ENCODE results near the gene CPHXL. TPM values are rescaled to one million over a fixed set of nuclear protein-coding genes. Genes with fewer than 3 reads are reported as not detected.

The CPHXL gene
- not detected for polyA plus RNA-seq (ENCODE audit: insufficient read length in 4 of 4)

- DNase-seq (ENCODE audit: low read depth in 4 of 4, low spot score in 2 of 4) = no peak
Observed at GRCh38 chr16:75726390-75726789, at the start of gene CPHXL. Gene CPHXL (minus strand): TSS chr16:75726490. CDS start chr16:75726442, 48 bp downstream.

DNA sequence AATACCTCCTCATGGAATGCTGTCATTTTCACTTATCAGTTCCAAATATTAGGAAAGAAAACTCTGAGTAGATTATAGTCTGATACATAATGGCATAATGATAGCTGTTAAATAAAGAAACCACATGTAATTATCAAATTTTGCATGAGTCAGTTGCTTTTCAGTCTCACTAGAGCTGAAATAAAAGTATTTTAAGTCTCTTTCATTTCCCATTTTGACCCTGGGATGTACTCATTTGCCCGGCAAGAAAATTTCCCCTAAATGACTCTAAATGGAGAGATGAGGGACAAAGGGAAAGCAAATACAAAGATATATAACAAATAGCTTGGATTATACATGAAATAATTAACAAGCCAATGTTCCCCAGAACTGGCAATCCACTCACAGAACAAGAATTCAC, 47.9 kb upstream of the CPHXL start:
- DNase-seq (ENCODE audit: low read depth in 4 of 4, low spot score in 2 of 4) = no peak

DNA sequence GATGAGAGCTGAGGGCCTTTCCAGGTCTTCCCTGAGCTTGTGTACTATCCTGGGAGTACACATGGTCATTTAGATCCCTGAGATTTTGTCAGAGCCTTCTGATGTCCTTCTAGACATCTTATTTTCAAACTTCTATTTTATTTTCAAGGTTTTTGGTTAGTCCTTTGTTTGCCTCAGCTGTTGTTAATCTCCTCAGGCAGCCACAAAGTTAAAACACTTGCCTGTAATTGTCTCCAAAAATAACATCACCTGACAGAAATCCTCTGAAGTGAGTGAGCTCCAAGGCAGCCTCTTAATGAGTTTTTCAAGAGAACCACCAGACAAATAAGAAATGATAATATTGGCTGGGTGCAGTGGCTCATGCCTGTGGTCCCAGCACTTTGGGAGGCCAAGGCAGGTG, 43.8 kb upstream of the CPHXL start:
- DNase-seq (ENCODE audit: low read depth in 4 of 4, low spot score in 2 of 4) = no peak

- DNase-seq (ENCODE audit: low read depth in 4 of 4, low spot score in 2 of 4) = peak in 2 of 4 donors; percentile 24 to 32
Observed at GRCh38 chr16:75764154-75764768, 38.0 kb upstream of the CPHXL start.

DNA sequence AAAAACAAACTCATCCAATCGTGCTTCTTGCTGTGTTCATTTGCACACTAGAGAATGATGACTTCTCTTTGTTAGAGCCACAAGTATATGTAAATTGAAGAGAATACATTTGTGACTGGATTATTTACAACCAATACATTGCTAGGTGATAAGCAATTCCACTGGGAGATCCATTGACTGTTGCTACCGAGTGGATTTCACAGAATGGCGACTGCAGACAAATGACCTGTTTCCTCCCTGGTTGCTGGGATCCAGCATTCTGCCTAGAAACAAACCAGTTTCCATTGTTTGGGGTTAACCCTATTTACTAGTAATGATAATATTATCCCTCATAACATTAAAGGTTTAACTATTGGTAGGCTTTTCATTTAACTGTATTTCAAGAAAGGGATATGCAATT, 36.9 kb upstream of the CPHXL start:
- DNase-seq (ENCODE audit: low read depth in 4 of 4, low spot score in 2 of 4) = no peak

DNA sequence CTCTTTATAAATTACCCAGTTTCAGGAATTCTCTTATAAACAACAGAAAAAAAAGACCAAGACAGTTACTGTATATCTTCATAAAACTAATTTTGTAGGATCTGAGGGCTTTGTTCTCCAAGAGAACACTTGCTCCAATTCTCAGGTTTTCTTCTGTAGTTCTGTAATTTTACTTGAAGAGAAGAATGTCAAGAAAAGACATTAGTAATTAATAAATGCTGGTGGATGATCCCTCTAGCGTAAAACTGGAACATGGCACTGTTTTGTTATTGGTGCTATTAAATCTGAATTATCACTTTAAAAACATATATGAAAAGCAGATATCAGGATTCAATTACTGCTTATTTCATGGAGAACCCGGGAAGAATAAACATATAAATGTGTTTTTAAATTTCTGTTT, 36.5 kb upstream of the CPHXL start:
- DNase-seq (ENCODE audit: low read depth in 4 of 4, low spot score in 2 of 4) = no peak

DNA sequence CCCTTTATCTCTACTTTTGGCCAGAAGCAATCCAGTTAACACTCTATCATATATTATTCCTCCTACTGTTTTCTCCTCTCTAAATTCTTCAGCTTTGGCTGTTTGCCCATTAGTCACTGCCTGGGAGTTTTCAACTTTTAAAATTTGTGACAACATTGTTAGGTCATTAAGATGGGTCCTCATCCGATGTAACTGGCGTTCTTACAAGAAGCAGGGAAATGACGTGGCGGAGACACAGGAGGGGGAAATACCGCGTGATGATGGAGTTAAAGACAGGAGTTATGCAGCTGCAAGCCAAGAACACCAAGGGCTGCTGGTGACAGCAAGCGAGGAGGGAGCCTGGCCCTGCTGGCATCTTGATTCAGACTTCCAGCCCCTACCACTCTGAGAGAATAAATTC, 34.8 kb upstream of the CPHXL start:
- DNase-seq (ENCODE audit: low read depth in 4 of 4, low spot score in 2 of 4) = no peak

- no peak for DNase-seq (ENCODE audit: low read depth in 4 of 4, low spot score in 2 of 4)
Observed at GRCh38 chr16:75760018-75760519, 33.8 kb upstream of the CPHXL start.

DNA sequence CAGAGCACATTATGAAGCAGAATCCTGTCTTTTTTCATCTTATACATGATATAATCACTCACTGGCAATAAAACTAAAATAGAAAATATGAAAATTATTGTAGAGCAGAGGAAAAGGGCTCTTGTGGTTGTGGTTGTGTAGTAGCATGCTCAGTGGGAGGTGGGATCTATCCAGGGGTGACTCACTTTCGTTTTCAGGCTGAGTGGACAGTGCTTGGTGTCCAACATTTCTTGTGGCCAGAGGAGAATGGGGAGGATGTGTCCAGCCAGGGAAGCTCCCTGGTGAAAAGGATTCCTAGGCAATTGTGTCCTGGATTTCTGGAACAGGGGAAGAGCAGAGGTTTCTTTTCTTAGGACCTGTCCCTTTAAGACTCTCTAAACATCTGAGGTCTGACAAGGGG, 31.9 kb upstream of the CPHXL start:
- DNase-seq (ENCODE audit: low read depth in 4 of 4, low spot score in 2 of 4) = no peak

GRCh38 chr16:75754141-75754540, 27.9 kb upstream of the CPHXL start:
- no peak for DNase-seq (ENCODE audit: low read depth in 4 of 4, low spot score in 2 of 4)

DNA sequence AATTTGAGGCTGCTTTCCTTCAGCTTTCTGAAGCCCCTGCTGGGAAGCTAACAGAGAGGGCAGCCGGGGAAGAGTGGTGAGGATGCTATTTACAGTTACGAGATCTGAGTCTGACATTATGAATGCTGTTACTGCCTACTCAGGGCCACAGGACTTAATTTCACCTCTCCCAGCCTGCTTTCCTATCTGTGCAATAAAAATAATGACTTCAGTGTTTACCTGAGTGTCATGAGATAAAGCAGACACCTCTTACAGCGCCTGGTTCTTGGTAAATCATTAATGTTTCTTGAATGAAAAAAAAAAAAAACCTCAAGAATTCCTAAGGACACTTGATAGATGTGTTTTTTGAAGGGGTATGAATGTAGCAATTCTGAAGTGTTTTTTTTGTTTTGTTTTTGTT, 24.2 kb upstream of the CPHXL start:
- DNase-seq (ENCODE audit: low read depth in 4 of 4, low spot score in 2 of 4) = no peak

GRCh38 chr16:75746359-75746758, 20.1 kb upstream of the CPHXL start:
- DNase-seq (ENCODE audit: low read depth in 4 of 4, low spot score in 2 of 4) = no peak

DNA sequence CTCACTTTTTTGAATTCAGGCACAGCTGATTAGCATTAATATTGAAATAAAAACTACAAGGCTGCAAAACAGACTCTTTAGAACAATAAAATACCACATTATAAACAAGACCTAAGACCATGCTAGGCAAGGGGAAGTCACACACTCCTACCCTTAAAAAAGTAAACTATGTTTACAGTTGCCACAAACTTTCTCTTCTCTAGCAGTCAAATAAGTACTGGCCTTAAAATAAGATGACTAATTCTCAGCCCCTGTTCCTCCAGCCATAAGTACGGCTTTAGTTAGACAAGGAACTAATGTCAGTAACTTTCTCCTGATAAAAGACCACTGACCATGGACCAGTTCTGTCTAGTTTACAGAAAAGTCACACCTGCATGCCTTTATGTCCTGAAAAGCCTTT, 19.5 kb upstream of the CPHXL start:
- DNase-seq (ENCODE audit: low read depth in 4 of 4, low spot score in 2 of 4) = no peak

GRCh38 chr16:75745242-75745641, 19.0 kb upstream of the CPHXL start:
- no peak for DNase-seq (ENCODE audit: low read depth in 4 of 4, low spot score in 2 of 4)

GRCh38 chr16:75742424-75743047, 16.2 kb upstream of the CPHXL start:
- DNase-seq (ENCODE audit: low read depth in 4 of 4, low spot score in 2 of 4) = no peak

DNA sequence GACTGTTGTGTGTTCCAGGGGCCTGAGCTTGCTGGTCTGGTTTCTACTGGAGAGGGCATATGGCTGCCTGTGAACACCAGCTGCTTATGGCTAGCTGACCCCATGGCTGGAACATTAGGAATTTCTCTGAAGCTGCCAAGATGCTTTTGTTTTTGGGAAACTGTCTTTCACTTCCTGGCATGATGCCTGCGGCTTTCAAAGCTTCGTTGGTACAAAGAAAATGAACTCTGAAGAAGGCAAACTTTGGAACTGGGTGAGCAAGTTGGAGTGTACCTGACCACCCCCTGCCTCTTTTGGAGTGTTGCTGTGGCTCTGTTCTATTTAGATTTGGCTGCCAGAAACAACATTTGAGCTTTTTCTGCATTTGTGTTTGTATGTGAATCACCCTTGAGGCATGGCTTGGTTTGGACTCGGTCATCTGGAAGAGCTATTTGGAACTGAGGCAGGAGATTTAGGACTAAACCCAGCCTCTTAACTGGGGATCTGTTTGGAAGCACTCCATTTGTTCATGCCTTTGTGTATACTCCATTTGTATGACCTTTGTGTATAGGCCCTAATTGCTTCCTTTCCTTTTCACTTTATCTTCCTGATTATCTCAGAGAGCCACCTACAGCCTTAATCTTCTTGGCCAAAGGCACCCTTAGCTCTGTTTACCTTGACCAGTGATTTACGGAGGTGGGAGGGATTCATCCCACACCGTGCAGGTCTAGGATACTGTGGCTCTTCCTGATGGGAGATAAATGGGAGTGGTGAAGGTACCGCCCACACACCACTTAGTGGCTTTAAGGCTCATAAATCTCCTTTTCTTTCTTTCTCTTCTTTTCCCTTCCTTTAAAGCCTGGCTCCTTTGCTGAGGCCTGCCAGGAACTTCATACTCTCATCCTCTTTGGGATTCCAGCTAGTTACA, 7.3 kb upstream of the CPHXL start:
- peak; percentile 13 to 56 (median 47) for DNase-seq (ENCODE audit: low read depth in 4 of 4, low spot score in 2 of 4)

DNA sequence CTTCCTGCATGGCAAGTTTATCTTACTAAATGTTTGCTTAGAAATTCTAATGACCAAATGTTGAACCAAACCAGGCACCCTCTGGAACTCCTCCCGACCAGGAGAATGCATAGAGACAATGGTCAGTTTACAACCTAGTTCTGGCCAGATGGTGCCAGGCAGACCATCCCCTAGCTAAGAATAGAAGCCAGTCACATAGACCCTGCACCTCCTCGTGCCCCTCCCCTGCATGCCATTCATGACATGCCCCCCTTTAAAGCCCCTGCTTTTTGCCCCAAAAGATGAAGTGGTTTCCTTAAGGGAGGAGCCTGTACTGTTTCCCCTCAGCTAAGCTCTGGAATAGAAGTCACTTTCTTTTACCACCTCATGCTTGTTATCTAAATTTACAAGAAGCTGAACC, 6.6 kb upstream of the CPHXL start:
- no peak for DNase-seq (ENCODE audit: low read depth in 4 of 4, low spot score in 2 of 4)

DNA sequence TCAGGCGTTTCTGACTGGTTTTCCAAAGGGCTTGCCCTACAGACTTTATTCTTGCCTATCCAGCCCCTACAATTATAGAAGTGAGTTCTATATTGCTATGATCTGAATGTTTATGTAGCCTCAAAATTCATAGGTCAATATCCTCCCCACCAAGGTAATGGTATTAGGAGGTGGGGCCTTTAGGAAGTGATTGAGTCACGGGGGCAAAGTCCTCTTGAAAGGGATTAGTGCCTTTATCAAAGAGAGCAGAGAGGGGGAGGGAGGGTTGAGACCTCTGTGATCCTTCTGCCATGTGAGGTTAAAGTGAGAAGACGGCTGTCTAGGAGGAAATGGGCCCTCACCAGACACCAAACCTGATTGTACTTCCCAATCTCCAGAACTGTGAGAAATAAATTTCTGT, 931 bp upstream of the CPHXL start:
- DNase-seq (ENCODE audit: low read depth in 4 of 4, low spot score in 2 of 4) = no peak

DNA sequence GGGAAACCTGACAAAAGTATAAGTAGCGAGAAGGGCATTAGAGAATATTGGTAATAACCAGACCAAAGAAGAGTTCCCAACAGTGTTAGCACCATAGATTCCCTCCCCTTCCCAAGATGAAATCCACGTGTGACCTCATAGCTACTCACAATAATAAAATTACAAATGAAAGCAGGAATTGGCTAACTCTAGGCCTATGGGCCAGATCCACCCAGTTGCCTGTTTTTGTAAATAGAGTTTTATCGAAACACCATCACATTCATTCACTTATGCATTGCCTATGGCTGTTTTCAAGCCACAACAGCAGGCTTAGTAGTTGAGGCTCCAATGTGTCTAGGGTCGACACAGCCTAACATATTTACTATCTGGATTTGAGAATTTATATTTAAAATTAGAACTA, 7.8 kb downstream of the CPHXL start:
- no peak for DNase-seq (ENCODE audit: low read depth in 4 of 4, low spot score in 2 of 4)

GRCh38 chr16:75714661-75715060, 11.6 kb downstream of the CPHXL start:
- no peak for DNase-seq (ENCODE audit: low read depth in 4 of 4, low spot score in 2 of 4)

- DNase-seq (ENCODE audit: low read depth in 4 of 4, low spot score in 2 of 4) = no peak
Observed at GRCh38 chr16:75710344-75710743, 15.9 kb downstream of the CPHXL start.
